HG02943 (cell line): Measurements from ENCODE around the gene ISYNA1.
A peak's percentile ranks its signal among the peaks of the same experiment; 100 is the strongest.

Experiments
- ATAC-seq: cut with Tn5 transposase; IDR thresholded peaks from one replicate; pipeline ENCODE4 v1.9.1; 2021; ENCODE audit warnings: mild to moderate bottlenecking, low read depth, moderate library complexity; ENCODE audit not compliant: unreplicated experiment

ISYNA1 gene

DNA sequence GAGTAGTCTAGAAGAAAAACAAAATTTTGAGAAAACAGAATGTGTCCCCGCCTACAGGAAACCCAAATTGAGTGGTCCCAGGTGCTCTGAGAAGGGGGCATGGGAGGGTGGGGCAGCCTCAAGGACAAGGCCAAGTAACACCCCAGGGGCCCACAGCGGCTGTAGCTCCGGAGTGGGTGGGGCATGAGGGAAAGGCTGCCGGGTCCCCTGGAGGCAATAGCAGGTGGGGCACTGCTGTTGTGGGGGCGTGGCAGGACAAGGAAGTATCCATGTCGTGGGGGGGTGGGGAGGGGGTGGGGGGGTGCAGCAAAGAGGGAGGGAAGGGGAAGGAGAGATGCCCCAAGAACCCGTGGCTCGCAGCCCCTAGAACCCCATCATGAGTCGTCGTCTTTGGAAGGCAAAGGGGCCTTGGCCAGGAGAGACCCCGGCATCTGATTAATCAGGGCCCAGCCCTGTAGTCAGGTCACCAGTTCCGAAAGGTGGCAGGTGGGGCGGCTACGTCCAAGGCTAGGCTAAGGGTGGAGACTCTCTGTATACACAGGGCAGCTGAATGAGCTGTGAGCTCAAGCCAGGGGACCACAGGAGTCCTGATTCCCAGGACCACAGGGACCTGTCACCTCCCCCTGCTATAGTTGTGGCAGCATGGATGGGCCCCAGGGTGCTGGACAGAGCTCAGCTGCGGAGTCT, 7.5 kb upstream of the ISYNA1 start:
- ATAC-seq, result no peak

- ATAC-seq, result no peak
These were observed 6.6 kb upstream of the ISYNA1 start for GRCh38 chr19:18444513-18444912.

DNA sequence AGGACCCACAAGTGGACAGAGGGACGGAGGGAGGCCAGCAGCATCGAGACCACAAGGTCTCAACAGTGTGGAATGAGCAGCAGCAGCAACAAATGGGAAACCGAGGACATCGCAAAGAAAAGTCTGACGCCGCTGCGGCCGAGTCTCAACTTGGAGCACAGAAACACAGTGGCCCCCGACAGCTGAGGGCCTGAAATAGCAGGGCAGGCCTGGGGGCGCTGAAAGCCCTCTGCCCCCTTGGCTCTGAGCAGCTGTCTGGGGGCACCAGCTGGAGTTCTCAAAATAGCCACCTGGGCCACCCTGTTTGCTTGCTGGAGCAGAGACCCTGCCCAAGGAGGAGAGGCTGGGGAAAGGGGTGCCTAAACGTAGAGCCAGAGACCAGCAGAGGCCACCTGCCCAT, 5.9 kb upstream of the ISYNA1 start:
- no peak for ATAC-seq

GRCh38 chr19:18443406-18443805, 5.5 kb upstream of the ISYNA1 start:
- no peak for ATAC-seq

DNA sequence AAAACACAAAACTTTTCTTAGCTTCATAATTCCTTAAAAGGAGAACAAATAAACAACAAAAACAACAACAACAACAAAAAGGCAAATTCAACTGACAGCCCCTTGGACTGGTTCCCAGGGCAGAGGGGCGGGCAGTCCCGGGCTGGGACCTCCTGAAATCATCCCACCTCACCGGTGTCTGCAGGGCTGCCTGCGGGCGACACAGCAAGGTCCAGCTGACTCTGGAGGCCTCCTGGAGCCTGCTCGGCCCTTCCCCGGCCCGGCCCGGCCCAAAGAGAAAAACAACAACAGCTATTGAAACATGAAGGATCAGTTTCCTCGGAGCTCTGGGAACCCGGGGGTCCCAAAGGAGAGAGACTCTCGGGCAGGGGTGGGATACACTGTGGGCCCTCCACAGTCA, 5.0 kb upstream of the ISYNA1 start:
- ATAC-seq, result no peak

DNA sequence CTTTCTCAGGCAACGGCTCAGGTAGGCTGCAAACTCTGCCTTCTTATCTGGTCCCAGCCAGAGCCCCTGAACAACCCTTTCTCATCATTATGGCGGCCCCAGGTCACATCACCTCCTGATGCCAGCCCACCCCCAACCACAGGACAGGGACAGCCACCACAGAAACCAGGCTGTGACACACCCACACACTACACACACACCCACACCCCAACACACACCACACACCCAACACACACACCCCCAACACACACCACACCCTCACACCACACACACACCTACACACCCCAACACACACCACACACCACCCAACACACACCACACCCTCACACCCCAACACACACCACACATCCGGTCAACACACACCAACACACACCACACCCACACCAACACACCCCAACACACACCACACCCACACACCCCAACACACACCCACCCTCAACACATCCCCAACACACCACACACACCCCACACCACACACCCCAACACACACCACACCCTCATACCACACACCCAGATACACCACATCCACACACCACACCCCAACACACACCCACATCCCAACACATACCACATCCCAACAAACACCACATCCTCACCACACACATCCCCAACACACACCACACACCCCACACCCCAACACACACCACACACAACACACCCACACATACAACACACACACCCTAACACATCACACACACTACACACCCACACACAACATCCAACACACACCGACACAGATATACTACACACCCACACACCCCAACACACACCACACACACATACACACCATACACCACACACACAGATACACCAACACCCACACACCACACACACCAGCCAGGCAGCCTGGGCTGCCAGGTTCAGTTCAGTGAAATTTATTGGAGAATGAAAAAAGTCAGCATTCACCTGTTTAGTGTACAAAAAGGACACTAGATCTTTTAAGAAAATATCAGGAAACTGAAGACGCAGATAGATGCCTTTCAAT, 4.2 kb upstream of the ISYNA1 start:
- ATAC-seq, result no peak

DNA sequence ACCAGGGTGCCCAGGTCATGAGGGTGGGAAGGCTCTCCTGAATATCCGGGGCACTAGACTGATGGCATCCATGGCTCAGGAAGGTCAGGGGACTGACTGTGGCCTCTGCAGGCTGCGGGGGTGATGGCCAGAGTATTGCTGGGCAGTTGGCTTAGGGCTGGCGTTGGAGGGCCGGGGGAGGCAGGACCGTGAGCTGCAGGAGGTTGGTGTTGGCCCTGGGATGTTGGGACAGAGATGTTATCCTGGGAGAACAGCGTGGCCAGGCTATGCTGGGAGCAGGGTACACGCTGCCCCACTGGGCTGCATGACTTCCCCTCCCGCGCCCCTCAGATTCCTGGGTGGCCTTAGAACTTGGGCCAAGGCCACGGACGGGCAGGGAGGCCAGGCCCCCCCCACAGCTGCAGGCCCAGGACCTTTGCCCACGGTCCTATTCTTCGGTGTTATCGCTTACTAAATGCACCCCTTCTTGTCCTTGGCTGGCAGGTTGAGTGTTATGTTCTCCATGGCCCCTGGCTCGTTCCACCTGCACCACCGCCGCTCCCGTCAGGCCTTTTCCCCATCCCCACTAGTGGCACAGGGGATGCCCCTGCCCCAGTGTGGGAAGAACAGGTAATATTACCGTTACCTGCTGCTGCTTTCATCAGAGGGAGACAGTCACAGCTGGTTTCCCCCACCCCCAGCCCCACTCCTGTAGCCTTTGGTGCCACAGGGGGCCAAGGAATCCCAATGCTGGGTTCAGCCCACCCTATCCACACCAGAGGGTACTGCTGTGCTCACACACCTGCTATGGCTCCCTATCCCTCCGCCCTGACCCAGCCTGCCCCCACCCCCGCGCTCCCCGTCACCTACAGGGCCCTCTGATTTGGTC, 3.2 kb upstream of the ISYNA1 start:
- ATAC-seq, result no peak

- ATAC-seq, result no peak
These were observed 2.5 kb upstream of the ISYNA1 start for GRCh38 chr19:18440415-18440877.

DNA sequence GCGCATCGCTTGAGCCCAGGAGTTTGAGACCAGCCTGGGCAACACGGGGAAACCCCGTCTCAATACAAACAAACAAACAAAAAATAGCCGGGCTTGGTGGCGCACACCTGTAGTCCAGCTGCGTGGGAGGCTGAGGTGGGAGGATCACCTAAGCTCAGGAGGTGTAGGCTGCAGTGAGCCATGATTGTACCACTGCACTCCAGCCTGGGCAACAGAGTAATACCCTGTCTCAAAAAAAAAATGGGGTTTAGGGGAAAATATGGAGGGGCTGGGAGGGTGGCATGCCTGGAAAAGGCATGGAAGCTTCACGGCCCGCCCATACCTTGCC, 1.9 kb upstream of the ISYNA1 start:
- no peak for ATAC-seq

- ATAC-seq, result no peak
These were observed 1.3 kb upstream of the ISYNA1 start for GRCh38 chr19:18439025-18439909.

DNA sequence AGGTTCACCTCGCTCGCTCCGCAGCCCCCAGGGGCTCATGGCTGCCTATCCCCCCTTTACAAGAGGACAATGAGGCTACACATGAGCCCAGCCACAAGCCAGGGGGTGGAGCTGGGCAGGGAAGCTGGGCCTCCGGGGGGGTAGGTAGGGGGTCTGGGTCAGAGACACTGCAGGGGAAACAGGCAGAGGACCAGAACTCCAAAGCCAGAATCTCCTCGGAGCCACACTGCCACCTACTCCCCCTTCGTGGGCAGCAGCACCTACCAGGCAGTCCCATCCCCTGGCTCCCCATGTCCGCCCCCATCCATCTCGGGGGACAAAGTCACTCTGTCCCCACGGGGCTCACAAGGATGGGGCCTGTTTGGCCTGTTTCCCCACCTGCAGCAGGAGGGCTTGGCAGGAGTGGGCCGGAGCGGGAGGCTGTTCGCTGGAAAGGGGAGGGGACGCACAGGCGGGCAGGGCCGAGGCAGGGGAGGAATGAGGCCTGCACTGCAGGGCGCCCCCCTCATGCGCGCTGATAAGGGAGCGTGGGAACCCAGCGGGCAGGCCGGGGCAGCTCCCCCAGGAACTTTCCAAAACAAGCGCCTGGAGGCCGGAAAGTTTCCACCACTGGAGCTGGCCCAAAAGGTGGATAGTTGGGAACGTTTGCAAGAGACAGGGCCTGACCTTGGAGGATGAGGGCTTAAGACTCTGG, 545 bp upstream of the ISYNA1 start:
- no peak for ATAC-seq

DNA sequence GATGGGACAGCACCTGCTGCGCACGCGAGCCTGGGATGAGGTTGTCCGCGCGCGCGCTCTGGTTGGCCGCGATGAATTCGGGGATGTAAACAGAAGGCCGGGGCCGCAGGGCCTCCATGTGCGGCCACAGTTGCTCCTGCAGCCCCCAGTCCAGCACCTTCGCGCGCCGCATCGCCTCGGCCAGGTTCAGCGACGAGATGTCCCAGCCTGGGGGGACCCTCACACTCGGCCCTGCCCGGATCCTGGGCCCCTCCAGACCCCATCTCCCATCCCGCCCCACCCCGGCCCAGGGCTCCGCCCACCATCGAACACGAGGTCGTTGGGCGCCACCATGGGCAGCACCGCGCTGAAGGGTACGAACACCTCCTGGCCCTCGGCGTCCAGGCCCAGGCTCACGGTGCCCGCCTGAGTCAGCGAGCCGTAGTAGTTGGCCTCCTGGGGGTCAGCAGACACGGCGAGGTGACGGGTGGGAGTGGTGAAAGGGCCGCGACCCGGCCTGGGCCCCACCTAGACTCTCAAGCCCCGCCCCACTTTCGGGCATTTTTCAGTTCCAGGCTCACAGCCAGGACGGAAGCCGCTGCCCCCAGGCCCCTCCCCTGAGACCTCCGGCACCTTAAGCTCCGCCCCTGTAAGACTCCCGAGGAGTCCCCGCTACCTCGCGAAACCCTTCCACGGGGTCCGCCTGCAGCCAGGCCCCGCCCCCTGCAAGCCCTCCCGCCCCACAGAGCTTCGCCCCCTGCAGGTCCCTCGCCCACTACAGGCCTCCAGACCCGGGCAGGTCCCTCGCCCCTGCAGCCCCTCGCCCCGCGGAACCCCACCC, 1.1 kb downstream of the ISYNA1 start:
- peak; percentile 58 for ATAC-seq

GRCh38 chr19:18435842-18436670, 1.9 kb downstream of the ISYNA1 start:
- ATAC-seq, result no peak

GRCh38 chr19:18435178-18435841, 2.6 kb downstream of the ISYNA1 start:
- ATAC-seq, result no peak

GRCh38 chr19:18434411-18435175, 3.3 kb downstream of the ISYNA1 start:
- ATAC-seq, result no peak

DNA sequence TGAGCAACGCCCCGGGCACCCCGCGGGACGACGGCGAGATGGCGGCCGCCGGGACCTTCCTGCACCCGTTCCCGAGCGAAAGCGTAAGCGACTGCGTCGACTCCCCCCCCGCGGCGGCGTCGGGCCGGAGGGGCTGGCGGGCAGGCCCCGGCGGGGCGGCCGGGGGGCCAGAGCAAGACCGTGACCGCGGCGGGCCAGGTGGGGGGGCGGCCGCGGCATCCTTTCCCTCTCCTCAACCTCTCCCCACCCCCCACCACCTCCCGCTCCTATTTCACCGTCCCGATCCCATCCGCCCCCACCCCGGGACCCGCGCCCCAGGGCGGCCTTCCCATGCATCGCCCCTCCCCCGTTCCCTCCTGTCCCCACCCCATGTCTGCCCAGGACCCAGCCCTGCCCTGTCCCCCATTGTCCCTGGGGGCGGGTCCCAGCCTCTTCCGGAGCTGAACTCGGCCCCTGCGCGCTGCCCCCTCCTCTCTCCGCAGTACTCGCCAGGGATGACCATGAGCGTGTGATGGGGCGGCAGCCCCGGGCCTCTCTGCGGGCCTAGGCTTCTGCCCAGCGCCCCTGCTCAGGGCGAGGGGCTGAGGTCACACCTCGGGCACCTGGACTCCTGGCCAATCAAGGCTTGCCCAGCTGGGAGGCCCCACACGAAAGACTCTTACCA, 4.1 kb downstream of the ISYNA1 start:
- no peak for ATAC-seq
